HG03139 (cell line): ENCODE data around the gene AK1.

ENCODE experiments used
- ATAC-seq: cut with Tn5 transposase; IDR thresholded peaks from one replicate; pipeline ENCODE4 v1.9.1; 2021; ENCODE audit not compliant: unreplicated experiment

The AK1 gene

GRCh38 chr9:127869310-127870152, 7.9 kb downstream of the AK1 start:
- no peak for ATAC-seq

- ATAC-seq = no peak
Measured at GRCh38 chr9:127868278-127868902, 9.1 kb downstream of the AK1 start.

DNA sequence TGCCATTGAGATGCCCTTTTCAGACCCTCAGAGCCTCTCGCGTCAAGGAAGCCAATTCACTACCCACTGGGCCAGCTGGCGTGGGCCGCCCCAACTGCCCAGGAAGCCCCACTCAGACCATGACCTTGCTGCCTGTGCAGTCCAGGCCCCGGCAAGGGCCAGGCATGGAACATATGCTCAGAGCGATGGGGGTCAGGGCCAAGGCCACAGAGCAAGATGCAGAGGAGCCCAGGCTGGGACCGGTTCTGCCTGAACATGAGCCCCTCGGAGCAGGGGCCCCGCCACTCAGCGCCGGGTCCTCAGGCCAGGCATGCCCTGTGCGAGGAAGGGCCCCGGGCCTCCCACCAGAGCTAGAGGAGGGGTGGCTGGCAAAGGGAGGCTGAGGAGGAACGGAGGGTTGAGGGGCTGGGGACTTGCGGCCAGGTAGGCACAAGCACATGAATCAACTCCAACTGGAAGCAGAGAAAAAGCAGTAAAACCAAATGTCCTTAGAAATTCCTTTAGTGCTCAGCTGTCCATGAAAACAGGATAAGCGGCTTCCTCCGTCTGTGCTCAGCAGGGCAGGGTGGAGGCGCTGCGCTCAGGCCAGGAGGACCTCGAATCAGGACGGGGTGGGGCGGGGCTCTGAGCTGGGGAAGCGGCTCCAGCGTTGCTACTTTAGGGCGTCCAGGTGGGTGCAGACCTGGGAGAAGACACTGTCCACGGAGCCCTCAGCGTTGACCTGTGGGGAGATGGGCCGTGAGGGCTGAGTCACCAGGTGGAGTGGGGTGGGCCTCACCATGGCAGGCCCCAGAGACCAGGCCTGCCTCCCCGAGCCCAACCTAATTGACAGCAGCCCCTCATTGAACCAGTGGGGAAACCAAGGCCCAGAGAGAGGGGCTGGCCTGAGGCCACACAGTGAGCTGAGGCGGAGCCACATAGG, 9.9 kb downstream of the AK1 start:
- ATAC-seq = no peak

DNA sequence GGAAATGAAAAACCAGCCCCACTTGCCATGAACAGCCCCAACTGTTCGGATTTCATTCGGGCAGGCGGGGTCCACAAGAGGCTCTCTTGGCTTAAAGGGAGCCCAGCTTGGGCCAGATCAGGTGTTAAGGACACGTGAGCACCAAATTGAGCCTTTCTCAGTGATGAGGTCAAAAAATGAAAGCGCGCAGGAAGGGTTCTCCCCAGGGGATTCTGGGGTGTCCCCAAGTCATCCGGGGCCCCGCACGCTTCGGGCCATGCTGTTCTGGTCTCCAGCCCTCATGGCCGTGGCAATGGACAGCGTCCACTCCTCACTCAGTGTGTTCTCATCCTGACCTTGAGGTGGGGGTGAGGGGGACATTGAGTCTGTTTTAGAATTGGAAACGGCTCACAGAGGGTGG, 10.9 kb downstream of the AK1 start:
- no peak for ATAC-seq

- ATAC-seq = no peak
Measured at GRCh38 chr9:127865645-127866464, 11.6 kb downstream of the AK1 start.

- ATAC-seq = no peak
Measured at GRCh38 chr9:127863191-127863621, 14.3 kb downstream of the AK1 start.

DNA sequence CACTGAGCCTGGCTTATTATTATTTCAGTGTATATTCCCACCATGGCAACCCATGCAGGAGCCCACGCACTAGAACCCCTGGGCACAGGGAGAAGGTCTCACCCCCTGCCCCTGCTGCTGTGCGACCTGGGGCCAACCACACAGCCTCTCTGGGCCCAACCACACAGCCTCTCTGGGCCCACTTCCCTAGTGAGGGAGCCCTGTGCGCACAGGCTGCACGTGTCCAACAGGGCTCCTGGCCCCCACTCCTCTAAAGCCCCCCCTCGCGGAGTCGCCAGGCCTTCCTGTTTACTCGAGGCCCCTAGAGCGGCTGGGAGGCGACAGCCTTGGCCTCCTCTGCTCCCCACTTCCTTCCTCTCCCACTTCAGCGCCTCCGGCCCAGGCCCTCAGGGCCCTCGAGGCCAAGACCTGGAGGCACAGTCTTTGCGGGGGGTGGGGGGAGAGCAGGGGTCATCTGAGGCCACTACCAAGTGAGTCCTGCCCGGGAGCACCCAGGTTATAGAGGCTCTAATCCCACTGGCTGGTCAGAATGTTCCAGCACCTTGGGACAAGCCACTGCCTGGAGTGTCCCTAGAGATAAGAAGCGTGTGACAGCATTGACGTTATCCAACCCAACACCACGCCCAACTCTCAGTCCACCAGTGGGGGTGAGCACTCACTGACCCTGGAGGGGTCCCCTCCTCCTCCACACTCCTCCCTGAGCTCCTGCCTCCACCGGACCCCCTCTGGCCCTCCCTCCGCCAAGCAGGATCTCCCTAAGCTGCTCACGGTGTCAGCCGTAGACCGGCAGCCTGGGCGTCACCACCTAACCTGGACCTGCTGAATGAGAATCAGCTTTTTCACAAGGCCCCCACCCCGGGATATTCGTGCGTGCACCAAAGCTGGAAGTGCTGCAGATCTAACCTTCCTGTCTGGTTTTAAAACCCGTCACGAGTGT, 15.1 kb downstream of the AK1 start:
- ATAC-seq = no peak

GRCh38 chr9:127860779-127861178, 16.7 kb downstream of the AK1 start:
- no peak for ATAC-seq

DNA sequence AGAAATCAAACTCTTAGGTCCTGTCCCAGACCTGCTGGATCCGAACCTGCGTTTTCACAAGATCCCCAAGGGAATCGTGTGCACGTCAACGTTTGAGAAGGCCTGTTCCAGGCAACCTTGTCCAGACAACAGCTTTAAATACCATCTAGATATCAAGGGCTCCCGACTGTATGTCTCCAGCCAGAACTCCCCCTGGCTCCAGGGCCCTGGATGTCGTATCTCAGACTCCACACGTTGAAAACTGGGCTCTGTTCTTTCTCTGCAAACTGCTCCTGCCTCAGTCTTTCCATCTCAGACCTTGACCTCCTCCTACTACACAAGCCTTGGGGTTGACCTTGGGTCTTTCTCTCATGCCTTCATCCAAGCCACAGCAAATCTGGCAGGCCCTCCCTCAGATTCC, 17.2 kb downstream of the AK1 start:
- ATAC-seq = no peak

GRCh38 chr9:127858041-127858512, 19.4 kb downstream of the AK1 start:
- ATAC-seq = no peak

DNA sequence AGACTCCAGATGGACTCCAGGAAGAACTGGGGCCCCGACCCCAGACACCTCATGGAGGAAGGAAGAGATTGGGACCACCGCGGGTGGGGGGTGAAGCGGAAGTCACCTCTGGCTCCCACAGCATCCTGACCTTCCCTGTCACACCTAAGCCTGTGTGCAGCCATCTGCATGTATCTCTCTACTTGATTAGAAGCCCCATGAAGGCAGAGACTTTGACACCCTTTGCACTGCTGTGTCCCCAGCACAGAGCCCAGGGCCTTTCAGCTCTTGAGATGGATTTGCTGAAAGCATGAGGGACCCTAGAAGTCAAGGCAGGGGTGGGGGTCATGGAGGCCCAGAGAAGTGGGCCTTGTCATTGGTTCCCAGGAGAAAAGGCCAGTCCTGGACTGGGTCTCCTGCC, 20.2 kb downstream of the AK1 start:
- ATAC-seq = no peak

DNA sequence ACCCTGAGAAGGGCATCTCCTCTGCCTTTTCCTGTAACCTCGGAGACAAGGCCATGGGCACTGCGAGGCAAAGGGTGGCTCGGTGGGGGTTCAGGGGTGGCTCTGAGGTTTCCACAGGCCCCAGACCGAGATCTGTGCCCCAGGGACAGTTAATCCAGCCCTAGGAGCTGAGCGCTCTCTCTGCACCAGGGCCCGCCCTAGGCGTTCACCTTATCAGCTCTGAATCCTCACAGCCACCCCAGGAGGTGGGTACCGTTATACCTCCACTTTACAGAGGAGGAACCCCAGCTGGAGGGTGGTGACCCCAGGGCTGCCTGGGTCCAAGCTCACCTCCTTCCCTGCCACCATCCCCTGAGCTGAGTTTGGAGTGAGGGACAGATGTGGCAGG, 20.8 kb downstream of the AK1 start:
- no peak for ATAC-seq

DNA sequence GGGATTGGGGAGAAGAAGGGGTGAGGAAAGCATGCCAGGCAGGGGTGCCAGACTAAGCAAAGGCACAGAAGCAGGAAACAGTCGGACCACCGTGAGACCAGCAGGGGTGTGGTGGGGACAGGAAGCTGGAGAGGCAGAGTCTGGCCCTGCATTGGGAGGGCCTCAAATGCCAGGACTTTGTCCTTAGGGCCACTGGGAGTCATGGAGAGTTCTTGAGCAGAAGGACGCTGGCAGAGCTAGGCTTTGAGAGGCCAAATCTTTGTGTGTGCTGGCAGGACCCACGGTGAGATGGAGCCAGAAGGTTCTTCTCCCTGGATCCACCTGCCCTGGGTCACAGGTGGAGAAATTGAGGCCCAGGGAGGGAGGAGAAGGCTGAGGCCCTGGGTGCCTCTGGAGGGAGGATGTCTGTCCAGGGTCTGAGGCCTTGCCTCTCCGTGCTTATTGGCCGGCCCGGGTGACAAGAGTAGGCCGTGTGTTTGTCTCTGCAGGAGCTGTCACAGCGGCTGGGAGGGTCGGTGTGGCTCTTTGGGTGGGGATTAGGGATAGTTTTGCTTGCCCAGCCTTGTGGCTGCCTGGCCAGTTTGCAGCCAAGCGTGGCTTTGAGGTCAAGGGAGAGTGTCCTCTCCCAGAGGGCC, 21.3 kb downstream of the AK1 start:
- no peak for ATAC-seq

DNA sequence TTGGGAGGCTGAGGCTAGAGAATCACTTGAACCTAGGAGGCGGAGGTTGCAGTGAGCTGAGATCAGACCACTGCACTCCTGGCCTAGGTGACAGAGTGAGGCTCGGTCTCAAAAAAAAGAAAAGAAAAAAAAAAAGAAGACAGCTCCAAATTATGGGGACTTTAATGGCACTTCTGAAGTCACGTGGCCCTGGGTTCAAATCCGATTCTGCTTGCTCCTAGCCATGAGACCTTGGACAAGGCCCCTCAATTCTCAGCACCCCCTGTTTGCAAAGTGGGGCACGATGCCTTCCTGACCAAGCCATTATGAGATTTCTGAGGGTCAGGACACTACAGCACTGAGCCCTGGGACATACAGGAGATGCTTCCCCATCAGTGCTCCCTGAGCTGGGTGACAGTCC, 22.0 kb downstream of the AK1 start:
- ATAC-seq = no peak

DNA sequence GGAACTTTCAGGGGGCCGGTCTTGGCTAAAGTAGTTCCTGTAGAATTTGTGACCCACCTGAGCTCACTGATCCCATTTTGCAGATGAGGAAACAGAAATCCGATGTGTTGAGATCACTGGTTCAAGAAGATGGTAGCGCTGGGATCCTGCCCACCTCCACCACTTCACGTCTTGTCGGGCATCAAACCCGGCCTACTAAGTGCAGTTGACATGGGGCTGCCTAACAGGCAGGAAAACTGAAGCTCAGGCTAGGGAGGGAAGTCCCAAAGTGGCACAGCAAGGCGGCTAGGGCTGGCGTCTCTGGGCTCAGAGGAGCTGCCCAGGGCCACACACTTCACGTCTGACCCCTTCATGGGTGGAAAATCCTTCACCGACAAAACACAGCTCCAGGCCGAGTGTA, 22.5 kb downstream of the AK1 start:
- ATAC-seq = no peak

DNA sequence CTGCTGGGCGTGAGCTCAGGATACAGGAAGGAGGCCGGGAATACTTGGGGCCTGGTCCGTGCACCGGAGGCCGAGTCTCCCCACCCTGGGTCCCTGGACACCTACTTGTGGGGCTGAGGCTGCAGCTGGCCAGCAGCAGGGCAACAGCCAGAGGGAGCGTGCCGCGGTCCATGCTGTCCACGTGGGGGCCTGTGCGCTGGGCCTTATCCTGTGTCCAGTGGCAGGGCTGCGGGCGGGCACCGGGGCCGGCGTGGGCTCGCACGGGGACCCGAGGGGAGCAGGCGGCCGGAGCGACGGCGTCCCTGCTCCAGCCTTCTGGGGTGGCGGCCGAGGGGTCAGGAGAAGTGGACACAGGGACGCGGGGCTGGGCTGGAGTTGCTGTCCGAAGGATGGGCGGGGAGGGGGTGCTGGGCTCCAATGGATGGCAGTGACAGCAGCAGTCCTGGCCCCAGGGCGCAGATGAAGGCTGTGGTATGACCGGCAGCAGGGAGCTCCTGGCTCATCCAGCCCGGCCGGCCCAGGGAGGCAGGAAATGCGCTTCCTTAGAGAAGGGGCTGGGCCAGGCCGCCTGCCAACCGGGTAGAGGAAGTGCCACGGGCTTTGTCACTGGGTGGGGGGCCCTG, 23.2 kb downstream of the AK1 start, which contains the start of gene ENG:
ENG (minus strand) TSS at position 475 of the 623 bp plus-strand sequence; CDS start at position 172, 303 bp downstream.
- ATAC-seq = no peak

GRCh38 chr9:127853312-127854183, 23.9 kb downstream of the AK1 start:
- ATAC-seq = no peak
